Effector CD4-positive, alpha-beta T cell (primary cell): Measurements from ENCODE around the gene EME2.

Experiments used
- DNase-seq: peaks from one replicate; pipeline ENCODE4 v3.0.0-alpha.2; 2020

Gene EME2

GRCh38 chr16:1778200-1779179 lies 5.9 kb downstream of the EME2 start:
- no peak for DNase-seq

GRCh38 chr16:1779234-1779701 lies 6.7 kb downstream of the EME2 start:
- DNase-seq, result no peak

- no peak for DNase-seq
These were observed 7.4 kb downstream of the EME2 start for GRCh38 chr16:1779741-1780676.

- DNase-seq, result no peak
These were observed 8.1 kb downstream of the EME2 start for GRCh38 chr16:1780677-1781072.

- no peak for DNase-seq
These were observed 8.6 kb downstream of the EME2 start for GRCh38 chr16:1781254-1781653.

GRCh38 chr16:1781758-1782407 lies 9.3 kb downstream of the EME2 start:
- peak; percentile 30 for DNase-seq

GRCh38 chr16:1782408-1783264 lies 10.0 kb downstream of the EME2 start, which contains the start of the genes NUBP2 and SPSB3:
TSS of gene NUBP2 (plus strand) at chr16:1782960. CDS start at chr16:1783021, 61 bp downstream.
TSS of gene SPSB3 (minus strand) at chr16:1782571. CDS start at chr16:1781483, 1,088 bp downstream.
- DNase-seq, result peak; percentile 98

- no peak for DNase-seq
These were observed 12.6 kb downstream of the EME2 start for GRCh38 chr16:1784977-1785845.

- no peak for DNase-seq
These were observed 13.2 kb downstream of the EME2 start for GRCh38 chr16:1785846-1786170.

- no peak for DNase-seq
These were observed 13.8 kb downstream of the EME2 start for GRCh38 chr16:1786242-1787055.

GRCh38 chr16:1787056-1787321 lies 14.4 kb downstream of the EME2 start:
- no peak for DNase-seq

- DNase-seq, result no peak
These were observed 14.9 kb downstream of the EME2 start for GRCh38 chr16:1787322-1788094.

- DNase-seq, result no peak
These were observed 15.6 kb downstream of the EME2 start for GRCh38 chr16:1788095-1788707.

- no peak for DNase-seq
These were observed 16.1 kb downstream of the EME2 start for GRCh38 chr16:1788708-1789100.

GRCh38 chr16:1789643-1790045 lies 17.0 kb downstream of the EME2 start:
- no peak for DNase-seq

- DNase-seq, result no peak
These were observed 17.6 kb downstream of the EME2 start for GRCh38 chr16:1790261-1790610.

GRCh38 chr16:1790611-1791255 lies 18.1 kb downstream of the EME2 start:
- DNase-seq, result no peak

- DNase-seq, result no peak
These were observed 18.8 kb downstream of the EME2 start for GRCh38 chr16:1791256-1791942.
